GM21786 (cell line): ENCODE data around the gene ATP11A.

Source experiments
- ATAC-seq: cut with Tn5 transposase; IDR thresholded peaks from one replicate; pipeline ENCODE4 v1.9.1; 2021; ENCODE audit not compliant: unreplicated experiment

The ATP11A gene

DNA sequence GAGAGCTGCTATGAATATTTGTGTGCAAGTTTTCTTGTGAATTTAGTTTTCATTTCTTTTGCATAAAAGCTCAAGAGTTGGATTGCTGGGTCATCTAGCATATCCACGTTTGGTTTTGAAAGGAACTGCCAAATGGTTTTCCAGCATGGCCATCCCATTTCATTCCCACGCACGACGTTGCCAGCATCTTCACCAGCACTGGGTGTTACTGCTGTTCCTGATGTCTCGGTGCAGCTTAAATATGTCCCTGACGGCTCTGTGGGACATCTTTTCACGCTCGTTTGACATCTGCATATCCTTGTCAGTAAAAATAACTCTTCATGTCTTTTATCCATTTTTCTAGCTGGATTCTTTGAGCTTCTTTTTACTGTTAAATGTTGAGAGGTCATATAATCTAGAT is 123.7 kb downstream of the ATP11A start:
- ATAC-seq: no peak

DNA sequence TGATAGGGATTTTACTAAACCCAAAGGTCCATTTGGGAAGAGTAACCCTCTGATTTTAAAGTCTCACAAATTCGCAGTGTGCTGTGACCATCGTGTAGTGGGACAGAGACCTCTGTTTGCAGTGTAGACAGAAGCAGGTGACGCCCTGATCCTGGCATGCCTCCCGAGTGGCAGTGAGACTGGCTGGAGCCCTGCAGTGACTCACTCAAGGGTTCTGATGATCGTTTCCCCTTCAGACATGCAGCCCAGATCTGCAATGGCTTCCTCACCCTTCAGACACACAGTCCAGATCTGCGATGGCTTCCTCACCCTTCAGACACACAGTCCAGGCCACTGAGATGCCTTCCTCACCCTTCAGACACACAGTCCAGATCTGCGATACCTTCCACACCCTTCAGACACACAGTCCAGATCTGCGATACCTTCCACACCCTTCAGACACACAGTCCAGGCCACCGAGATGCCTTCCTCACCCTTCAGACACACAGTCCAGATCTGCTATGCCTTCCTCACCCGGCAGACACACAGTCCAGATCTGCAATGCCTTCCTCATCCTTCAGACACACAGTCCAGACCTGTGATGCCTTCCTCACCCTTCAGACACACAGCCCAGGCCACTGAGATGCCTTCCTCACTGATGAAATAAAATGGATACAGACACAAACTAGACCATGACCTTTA is 125.2 kb downstream of the ATP11A start:
- no peak for ATAC-seq

DNA sequence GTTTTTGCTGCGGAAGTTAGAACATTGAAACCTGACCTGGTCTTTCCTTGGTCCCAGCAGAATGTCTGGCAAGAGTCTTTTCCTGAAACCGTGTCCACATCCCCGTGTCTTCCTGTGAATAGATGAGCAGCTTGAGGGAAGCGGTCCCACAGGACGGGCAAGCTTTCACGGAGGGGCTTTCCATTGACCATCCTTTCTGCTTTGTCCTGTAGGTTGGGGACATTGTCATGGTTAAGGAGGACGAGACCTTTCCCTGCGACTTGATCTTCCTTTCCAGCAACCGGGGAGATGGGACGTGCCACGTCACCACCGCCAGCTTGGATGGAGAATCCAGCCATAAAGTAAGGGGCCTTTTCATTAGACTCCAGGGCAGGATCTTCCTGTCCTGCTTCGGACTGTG is 126.0 kb downstream of the ATP11A start:
- ATAC-seq: no peak

DNA sequence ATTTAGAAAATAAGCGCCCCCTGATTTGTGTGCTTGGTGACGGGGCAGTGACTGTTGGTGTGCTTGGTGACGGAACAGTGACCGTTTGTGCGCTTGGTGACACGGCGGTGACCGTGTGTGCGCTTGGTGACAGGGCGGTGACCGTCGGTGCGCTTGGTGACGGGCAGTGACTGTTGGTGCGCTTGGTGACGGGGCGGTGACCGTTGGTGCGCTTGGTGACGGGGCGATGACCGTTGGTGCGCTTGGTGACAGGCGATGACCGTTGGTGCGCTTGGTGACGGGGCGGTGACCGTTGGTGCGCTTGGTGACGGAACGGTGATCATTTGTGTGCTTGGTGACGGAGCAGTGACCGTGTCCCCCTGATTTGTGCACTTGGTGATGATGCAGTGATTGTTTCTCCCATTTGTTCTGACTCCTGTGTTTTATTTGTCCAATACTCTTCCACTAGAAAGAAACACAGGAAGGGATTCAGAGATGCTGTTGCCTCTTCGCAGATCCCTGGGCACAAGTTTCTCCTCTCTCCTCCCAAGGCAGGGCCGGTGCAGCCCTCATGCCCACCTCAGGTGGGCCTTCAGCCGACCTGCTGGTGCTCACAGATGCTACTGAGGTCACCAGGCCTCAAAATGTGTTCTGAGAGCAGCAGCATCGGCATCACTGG is 128.3 kb downstream of the ATP11A start:
- ATAC-seq: no peak

DNA sequence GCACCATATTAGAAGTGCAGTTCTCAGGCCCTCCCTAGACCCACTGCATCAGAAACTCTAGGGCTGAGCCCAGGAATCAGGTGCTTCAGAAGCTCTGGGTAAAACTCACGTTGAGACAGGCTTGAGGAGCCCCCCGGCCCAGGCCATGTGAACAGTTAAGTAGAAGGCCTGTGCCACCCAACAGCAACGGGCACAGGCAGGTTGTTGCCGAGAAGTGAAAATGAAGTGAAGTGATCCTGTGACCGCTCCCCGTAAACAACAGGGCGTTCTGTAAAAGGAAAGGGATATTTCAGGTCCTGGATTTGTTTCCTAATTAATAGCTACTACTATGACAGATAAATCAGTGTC is 128.8 kb downstream of the ATP11A start:
- ATAC-seq: no peak

DNA sequence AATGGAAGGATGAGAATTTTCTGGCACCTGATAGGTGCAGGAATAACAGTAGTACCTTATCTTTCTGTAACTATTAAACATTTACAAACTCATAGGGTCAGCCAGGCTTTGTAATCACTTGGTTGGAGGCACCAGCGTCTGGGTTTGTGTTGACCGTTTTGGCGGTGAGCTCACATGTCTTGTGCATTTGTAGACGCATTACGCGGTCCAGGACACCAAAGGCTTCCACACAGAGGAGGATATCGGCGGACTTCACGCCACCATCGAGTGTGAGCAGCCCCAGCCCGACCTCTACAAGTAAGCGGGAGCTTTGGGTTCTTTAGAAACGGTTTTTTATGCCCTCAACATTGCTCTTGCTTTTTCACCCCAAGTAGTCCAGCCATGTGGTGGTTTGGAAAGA is 129.3 kb downstream of the ATP11A start:
- ATAC-seq: no peak

DNA sequence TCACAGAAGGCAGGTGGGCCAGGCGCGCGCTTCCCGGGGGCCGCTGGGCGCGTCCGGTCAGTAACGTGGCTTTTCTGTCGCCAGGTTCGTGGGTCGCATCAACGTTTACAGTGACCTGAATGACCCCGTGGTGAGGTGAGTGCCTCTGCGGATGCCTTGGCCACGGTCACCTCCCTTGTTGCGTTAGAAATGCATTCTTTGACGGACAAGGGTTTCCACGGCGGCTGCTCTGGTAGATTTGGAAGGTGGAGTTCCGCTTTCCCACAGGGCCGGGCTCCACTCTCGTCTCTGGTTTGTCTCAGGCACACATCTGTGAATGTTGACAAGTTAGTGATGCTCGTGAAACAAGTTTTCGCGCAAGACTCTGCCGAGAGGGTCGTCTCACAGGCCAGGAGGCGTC is 130.0 kb downstream of the ATP11A start:
- ATAC-seq: no peak

DNA sequence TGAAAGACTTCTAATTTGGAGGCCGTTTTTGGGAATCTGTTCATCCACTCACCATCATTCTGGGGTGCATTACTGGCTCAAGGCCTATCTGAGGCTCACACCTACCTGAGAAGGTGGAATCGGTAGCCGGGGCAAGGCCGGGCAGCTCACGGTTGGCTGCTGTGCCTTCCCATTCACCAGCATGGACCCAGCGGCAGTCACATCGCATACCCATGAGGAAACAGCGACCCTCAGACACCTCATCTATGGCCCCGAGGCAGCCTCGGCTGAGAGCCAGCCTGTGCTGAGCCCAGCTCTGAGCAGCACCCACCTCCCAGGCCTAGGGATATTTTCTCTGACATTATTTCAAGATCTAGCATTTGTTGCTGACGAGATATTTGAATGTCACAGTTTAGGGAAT is 130.5 kb downstream of the ATP11A start:
- no peak for ATAC-seq

DNA sequence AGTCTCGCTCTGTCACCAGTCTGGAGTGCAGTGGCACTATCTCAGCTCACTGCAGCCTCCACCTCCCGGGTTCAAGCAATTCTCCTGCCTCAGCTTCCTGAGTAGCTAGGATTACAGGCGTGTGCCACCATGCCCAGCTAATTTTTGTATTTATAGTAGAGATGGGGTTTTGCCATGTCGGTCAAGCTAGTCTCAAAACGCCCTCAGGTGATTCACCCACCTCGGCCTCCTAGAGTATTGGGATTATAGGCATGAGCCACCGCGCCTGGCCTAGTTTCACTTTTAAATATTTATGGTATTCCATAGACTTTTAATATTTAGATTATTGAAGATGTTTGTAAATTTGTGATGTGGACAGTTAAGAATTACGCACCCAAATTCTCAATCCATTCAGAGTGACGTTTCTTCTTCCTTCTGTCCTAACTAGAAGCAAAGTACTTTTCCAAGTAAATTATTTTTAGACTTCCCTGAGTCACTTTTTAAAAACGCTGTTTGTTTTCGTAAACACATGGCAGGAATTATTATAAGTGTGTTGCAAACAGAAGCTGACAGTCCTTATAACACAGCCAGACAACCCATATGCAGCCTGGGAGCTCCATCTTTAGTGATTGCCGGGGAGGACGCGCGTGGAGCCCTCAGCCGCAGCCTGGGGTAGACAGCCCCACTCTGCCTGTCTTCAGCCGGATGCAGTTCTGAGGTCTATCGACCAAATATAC is 131.7 kb downstream of the ATP11A start:
- no peak for ATAC-seq

DNA sequence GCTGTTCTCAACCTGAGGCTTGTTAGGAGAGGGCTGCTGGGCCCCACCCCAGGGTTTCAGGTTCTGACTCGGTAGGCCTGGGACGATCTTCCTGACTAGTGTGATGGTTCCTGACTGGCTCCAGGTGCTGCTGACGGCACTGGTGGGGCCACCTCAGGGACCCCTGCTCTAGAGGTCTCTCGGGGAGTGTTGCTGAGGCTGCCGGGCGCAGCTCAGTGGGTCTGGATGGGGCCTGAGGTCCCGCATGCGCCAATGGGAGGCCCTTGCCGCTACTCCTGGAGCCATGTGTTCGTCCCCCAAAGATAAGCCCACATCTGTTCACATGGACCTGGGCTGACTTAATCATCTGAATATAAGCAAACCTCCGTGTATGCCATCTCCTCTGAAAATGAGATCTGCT is 133.0 kb downstream of the ATP11A start:
- no peak for ATAC-seq

DNA sequence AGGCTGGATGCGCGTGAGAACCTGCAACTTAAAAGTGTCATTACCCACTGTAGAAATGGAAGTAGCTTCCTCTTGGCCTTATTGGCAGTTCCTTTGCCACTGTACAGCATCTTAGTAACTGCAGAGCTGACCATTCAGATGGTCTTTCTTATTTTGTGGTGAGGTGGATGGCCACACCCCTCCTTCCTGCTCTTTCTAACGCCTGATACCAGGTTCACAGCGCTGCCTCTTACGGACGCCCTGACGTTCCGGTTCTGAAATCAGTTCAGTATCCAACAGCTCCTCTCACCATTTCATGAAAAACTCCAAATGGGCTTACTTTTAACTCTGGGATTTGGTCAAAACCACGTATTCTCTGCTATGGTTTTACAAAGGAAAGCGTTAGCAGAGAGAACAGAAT is 134.6 kb downstream of the ATP11A start:
- no peak for ATAC-seq

DNA sequence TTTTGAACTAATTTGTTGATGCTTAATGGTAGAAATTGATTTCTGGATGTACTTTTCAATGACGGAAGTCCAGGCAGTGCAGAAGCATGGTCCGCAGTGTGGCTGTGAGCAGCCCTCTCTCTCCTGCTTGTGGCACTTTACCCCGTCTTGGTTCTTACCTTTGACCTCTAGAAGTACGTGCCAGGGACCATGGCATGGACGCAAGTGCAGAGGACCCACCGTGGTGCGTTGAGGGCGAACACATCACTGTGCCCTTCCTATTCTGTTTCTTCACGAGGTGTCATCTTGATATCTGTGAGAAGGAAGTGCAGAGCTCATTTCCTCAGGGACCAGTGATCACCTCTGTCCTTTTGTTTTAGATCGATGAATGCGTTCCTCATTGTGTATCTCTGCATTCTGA is 135.2 kb downstream of the ATP11A start:
- ATAC-seq: no peak

DNA sequence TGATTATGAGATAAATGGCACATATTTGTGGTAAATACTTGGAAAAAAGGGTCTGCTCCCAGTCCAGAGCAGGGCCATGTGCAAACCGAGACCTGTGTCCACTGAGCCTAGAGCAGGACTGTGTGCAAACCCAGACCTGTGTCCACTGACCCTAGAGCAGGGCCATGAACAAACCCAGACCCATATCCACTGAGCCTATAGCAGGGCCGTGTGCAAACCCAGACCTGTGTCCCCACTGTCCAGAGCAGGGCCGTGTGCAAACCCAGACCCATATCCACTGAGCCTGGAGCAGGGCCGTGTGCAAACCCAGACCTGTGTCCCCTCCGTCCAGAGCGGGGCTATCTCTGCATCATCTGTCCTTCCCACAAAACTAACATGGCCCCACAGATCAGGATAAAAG is 136.0 kb downstream of the ATP11A start:
- no peak for ATAC-seq

DNA sequence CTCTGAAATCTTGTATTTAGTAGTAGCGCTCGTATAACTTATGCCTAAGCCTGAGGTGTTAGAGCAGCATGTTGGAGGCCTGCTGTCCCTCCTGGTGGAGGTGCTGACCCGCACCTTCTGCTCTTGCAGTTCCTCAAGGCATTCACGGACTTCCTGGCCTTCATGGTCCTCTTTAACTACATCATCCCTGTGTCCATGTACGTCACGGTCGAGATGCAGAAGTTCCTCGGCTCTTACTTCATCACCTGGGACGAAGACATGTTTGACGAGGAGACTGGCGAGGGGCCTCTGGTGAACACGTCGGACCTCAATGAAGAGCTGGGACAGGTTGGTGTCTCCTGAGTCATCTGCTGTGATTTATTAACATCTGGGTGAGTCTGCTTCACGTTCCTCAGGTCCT is 136.7 kb downstream of the ATP11A start:
- ATAC-seq: no peak

DNA sequence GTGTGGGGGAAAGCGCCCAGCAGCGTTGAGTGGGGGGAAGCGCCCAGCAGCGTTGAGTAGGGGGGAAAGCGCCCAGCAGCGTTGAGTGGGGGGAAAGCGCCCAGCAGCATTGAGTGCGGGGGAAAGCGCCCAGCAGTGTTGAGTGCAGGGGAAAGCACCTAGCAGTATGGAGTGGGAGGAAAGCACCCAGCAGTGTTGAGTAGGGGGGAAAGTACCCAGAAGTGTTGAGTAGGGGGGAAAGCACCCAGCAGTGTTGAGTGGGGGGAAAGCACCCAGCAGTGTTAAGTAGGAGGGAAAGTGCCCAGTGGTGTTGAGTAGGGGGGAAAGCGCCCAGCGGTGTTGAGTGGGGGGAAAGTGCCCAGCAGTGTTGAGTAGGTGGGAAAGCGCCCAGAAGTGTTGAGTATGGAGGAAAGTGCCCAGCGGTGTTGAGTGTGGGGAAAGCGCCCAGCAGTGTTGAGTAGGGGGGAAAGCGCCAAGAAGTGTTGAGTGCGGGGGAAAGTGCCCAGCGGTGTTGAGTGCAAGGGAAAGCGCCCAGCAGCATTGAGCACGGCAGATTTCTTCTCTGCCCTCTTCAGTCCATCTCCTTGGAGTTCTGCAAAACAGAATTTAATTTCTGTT is 138.4 kb downstream of the ATP11A start:
- ATAC-seq: peak; percentile 90

DNA sequence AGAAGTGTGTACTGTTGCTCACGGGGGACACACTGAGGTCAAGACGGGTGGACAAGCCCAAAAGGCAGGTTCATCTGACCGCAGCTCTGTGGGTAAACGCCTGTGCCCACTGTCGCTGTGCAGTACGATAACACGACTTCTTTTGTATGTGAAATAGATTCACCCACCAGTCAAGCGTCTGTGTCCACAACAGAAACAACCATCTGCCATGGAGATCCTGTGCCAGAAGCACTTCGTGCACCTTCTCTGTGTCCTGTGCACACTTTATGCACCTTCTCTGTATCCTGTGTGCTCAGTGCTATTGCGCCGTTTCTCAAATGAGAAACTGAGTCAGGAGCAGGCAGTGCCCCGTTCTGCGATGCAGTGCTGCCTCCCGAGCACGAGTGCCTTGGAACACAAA is 138.9 kb downstream of the ATP11A start:
- no peak for ATAC-seq

DNA sequence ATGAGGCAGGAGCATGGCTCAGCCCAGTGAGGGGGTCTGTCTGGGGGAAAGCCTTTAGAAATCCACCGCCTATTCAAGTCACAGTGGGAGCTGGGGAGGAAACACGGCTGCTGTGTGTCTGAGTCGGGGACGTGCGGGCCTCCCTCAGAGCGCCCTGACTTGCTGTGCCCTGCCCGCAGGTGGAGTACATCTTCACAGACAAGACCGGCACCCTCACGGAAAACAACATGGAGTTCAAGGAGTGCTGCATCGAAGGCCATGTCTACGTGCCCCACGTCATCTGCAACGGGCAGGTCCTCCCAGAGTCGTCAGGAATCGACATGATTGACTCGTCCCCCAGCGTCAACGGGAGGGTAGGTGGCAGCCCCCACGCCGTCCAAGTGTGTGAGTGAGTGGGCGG is 141.4 kb downstream of the ATP11A start:
- ATAC-seq: no peak

DNA sequence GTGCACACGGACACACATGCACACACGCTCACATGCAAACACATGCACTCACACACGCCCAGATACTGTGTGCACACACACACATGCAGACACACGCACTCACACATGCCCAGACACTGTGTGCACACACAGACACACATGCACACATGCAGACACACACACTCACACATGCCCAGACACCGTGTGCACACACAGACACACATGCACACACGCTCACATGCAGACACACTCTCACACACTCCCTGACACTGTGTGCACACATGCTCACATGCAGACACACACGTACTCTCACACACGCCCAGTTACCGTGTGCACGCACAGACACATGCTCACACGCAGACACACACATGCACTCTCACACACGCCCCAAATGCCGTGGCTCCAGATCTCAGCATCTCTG is 142.0 kb downstream of the ATP11A start:
- no peak for ATAC-seq

DNA sequence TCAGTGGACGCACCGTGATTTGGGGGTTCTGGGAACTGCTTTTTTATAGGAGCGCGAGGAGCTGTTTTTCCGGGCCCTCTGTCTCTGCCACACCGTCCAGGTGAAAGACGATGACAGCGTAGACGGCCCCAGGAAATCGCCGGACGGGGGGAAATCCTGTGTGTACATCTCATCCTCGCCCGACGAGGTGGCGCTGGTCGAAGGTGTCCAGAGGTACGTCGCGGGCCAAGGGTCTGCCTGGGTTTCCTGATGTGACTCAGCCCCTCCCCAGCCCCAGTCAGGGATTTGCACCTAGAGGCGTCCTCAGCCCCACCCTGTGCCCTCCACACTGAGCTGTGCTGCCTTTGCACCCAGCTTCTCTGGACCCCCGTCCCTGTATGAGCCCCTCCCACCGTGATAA is 143.0 kb downstream of the ATP11A start:
- no peak for ATAC-seq

DNA sequence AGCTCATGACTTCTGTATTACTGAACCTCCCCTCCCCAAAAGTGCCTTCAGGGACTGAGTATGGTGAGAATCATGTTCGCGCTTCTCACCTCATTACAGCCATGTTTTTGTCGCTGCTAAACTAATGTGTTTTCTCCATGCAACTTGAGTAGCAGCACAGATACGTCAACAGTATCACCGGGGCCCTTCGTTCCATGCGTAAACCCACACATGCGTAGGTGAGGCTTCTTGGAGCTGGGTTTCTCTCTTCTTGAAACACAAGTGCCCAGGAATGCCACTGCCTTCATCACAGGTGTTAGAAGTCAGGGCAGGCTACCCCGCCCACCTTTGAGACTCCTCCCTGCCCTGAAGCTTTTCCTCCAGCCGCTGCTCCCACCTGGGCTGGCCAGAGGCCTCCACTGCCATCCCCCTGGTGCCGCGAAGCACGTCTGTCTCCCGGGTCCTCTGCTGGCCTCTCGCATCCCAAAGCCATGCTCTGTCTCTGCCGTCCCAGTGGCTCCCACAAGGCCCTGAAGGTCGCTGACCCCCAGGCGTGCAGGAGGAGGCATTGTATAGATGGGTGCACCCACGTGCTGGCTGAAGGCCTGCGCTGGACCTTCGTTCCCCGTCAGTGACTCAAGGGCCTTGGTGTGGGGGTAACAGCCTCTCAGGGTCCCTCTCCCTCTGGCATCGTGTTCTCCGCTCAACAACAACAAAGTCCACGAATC is 143.9 kb downstream of the ATP11A start:
- ATAC-seq: no peak

DNA sequence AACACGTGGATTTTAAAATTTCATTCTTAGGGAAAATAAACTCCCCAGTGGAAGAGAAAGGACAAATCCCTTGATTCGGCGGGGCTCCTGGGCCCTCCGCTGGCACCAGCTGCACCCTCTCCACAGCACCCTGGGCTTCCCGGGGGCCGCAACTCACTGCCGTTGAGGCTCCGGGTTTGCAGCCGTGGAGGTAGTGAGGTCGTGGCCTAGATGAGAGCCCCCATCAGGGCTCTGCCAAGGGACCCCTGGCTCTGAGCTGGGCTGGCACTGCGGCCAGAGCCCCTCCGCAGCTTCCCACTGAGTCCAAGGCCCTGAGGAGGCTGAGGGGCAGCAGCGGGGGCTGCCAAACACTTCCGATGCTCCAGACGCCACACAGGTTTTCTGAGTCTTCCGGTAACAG is 145.5 kb downstream of the ATP11A start:
- no peak for ATAC-seq
